ENCODE results near the gene NPM3. TPM values are rescaled to one million over a fixed set of nuclear protein-coding genes. Genes with fewer than 3 reads are reported as not detected.

The NPM3 gene
- total RNA-seq, 2 donors from 2014 or later: 15.2 to 18.8 TPM

- intact Hi-C loops (cut with DNase I): no loop called here
- no peak for DNase-seq
- no peak for ATAC-seq
Measured at GRCh38 chr10:101766753-101767599, 16.3 kb downstream of the NPM3 start.

- DNase-seq: no peak
- intact Hi-C loops (cut with DNase I): no loop called here
- no peak for ATAC-seq
Measured at GRCh38 chr10:101766306-101766705, 16.9 kb downstream of the NPM3 start.

GRCh38 chr10:101763141-101763846 is 20.0 kb downstream of the NPM3 start:
- ATAC-seq (no peak), DNase-seq (no peak)
- intact Hi-C loops (cut with DNase I): no loop called here

GRCh38 chr10:101762736-101763135 is 20.5 kb downstream of the NPM3 start:
- ATAC-seq: no peak
- DNase-seq: no peak
- intact Hi-C loops (cut with DNase I): no loop called here

GRCh38 chr10:101761226-101761625 is 22.0 kb downstream of the NPM3 start:
- intact Hi-C loops (cut with DNase I): no loop called here
- DNase-seq: no peak
- ATAC-seq: no peak

- intact Hi-C loops (cut with DNase I): no loop called here
- ATAC-seq: no peak
- DNase-seq: no peak
Measured at GRCh38 chr10:101760510-101760909, 22.7 kb downstream of the NPM3 start.

- intact Hi-C loops (cut with DNase I): no loop called here
- ATAC-seq (no peak), DNase-seq (no peak)
Measured at GRCh38 chr10:101759309-101760247, 23.7 kb downstream of the NPM3 start.

GRCh38 chr10:101758858-101759257 is 24.4 kb downstream of the NPM3 start:
- intact Hi-C loops (cut with DNase I): no loop called here
- DNase-seq: no peak

GRCh38 chr10:101752241-101752640 is 31.0 kb downstream of the NPM3 start:
- ATAC-seq (no peak), DNase-seq (no peak)
- intact Hi-C loops (cut with DNase I): no loop called here

More at GRCh38 chr10:101758858-101759257, 24.4 kb downstream of the NPM3 start:
- no peak for ATAC-seq

- intact Hi-C loops (cut with DNase I): no loop called here
- DNase-seq (no peak), ATAC-seq (peak in 1 of 2 donors; percentile 68)
Measured at GRCh38 chr10:101749047-101750016, 33.9 kb downstream of the NPM3 start.

GRCh38 chr10:101748496-101748895 is 34.8 kb downstream of the NPM3 start:
- no peak for ATAC-seq
- DNase-seq: no peak
- intact Hi-C loops (cut with DNase I): no loop called here

- ATAC-seq: no peak
Measured at GRCh38 chr10:101745074-101745696, 38.1 kb downstream of the NPM3 start.

GRCh38 chr10:101744267-101744666 is 39.0 kb downstream of the NPM3 start:
- intact Hi-C loops (cut with DNase I): no loop called here
- ATAC-seq: no peak

More at GRCh38 chr10:101745074-101745696, 38.1 kb downstream of the NPM3 start:
- intact Hi-C loops (cut with DNase I): no loop called here
- DNase-seq: no peak

GRCh38 chr10:101741938-101742337 is 41.3 kb downstream of the NPM3 start:
- DNase-seq: no peak
- no peak for ATAC-seq
- intact Hi-C loops (cut with DNase I): no loop called here

More at GRCh38 chr10:101744267-101744666, 39.0 kb downstream of the NPM3 start:
- no peak for DNase-seq

- DNase-seq (no peak), ATAC-seq (no peak)
- intact Hi-C loops (cut with DNase I): no loop called here
Measured at GRCh38 chr10:101736666-101737065, 46.6 kb downstream of the NPM3 start.

- DNase-seq: no peak
- intact Hi-C loops (cut with DNase I): no loop called here
Measured at GRCh38 chr10:101732096-101732495, 51.1 kb downstream of the NPM3 start.

More at GRCh38 chr10:101732096-101732495, 51.1 kb downstream of the NPM3 start:
- ATAC-seq: no peak
